PC-9 (cell line): Measurements from ENCODE around the gene PHACTR1. TPM values are rescaled to one million over a fixed set of nuclear protein-coding genes. Genes with fewer than 3 reads are reported as not detected.
A peak's percentile ranks its signal among the peaks of the same experiment; 100 is the strongest.

Source experiments
- BruUV-seq: library from RNA; stranded (reverse); fragments of 400-500 nt; replicated peaks from 2 replicates; lab custom pipeline; 2021; lab: Mats Ljungman, UMichigan
- CTCF ChIA-PET: fragments of 300-600 bp; sonication (Branson Sonifier 250); formaldehyde crosslinking; loops from one replicate; lab custom pipeline; 2022; ENCODE audit warnings: antibody characterized with exemption; lab: Charles Lee
- POLR2A ChIA-PET: fragments of 300-600 bp; sonication (Branson Sonifier 250); formaldehyde crosslinking; loops from one replicate; lab custom pipeline; 2022; ENCODE audit warnings: antibody characterized with exemption; ENCODE audit not compliant: unreplicated experiment; lab: Charles Lee
- DNase-seq, 2 experiments: peaks; one replicate each; pipeline versions ENCODE4 v3.0.0 to v3.0.0-alpha.2; 2015 to 2022; ENCODE audit warnings: mixed read lengths in 1 of 2
- H2AFZ ChIP-seq: fragments of 200-600 bp; sonication (generic); 2 replicates; pipeline ENCODE4 v1.8.1; 2017; ENCODE audit warnings: antibody characterized with exemption
- H3F3A ChIP-seq: fragments of 200-600 bp; sonication (generic); 2 replicates; pipeline ENCODE4 v1.8.1; 2017; ENCODE audit warnings: antibody characterized with exemption, mild to moderate bottlenecking, low read depth; ENCODE audit not compliant: insufficient read depth
- H3K27ac ChIP-seq: fragments of 200-600 bp; sonication (generic); 2 replicates; pipeline ENCODE4 v1.6.1; 2016; ENCODE audit warnings: mixed run types
- H3K27me3 ChIP-seq: fragments of 200-600 bp; sonication (generic); 2 replicates; pipeline ENCODE4 v1.6.1; 2016; ENCODE audit warnings: low read depth, mixed run types; ENCODE audit not compliant: insufficient read depth
- H3K36me3 ChIP-seq: fragments of 200-600 bp; sonication (generic); 2 replicates; pipeline ENCODE4 v1.6.1; 2016; ENCODE audit warnings: low read depth, mixed run types
- H3K4me1 ChIP-seq: fragments of 200-600 bp; sonication (generic); replicated peaks from 2 replicates; pipeline ENCODE4 v1.6.1; 2016; ENCODE audit warnings: mixed run types; ENCODE audit not compliant: insufficient read depth
- H3K4me2 ChIP-seq: fragments of 200-600 bp; sonication (generic); 2 replicates; pipeline ENCODE4 v1.6.1; 2017; ENCODE audit warnings: mixed run types
- H3K4me3 ChIP-seq: fragments of 200-600 bp; sonication (generic); 2 replicates; pipeline ENCODE4 v1.6.1; 2016; ENCODE audit warnings: mixed run types
- H3K79me2 ChIP-seq: fragments of 200-600 bp; sonication (generic); 2 replicates; pipeline ENCODE4 v1.6.1; 2017; ENCODE audit warnings: low read depth, mixed run types
- H3K9me2 ChIP-seq: fragments of 200-600 bp; sonication (generic); 2 replicates; pipeline ENCODE4 v1.8.1; 2017; ENCODE audit warnings: mild to moderate bottlenecking; ENCODE audit not compliant: insufficient read depth
- H3K9me3 ChIP-seq: fragments of 200-600 bp; sonication (generic); 2 replicates; pipeline ENCODE4 v1.8.1; 2016; ENCODE audit warnings: low read depth; ENCODE audit not compliant: insufficient read depth
- H4K20me1 ChIP-seq: fragments of 200-600 bp; sonication (generic); 2 replicates; pipeline ENCODE4 v1.8.1; 2017; ENCODE audit not compliant: insufficient read depth
- EZH2 ChIP-seq: fragments of 200-600 bp; sonication (generic); IDR thresholded peaks from 2 replicates; pipeline ENCODE4 v1.8.0; 2017; ENCODE audit warnings: antibody characterized with exemption, low read depth
- intact Hi-C: fragments of 100-400 bp; cut with micrococcal nuclease; formaldehyde crosslinking; loops from one replicate; pipeline ENCODE4 v1.10.0; 2022; ENCODE audit not compliant: unreplicated experiment
- total RNA-seq: library from RNA; stranded (reverse); gene quantifications from 2 replicates; pipeline ENCODE4 v1.2.3, GENCODE V29; 2021
- TF ChIP-seq, protein P1 (sequence below): fragments of 200-600 bp; sonication (generic); conservative IDR thresholded peaks from 2 replicates; pipeline ENCODE4 v1.6.1; 2017; ENCODE audit warnings: mixed run types, antibody characterized with exemption, mild to moderate bottlenecking, moderate library complexity

The PHACTR1 gene
- total RNA-seq, 1 experiment from 2014 or later, result not detected

DNA sequence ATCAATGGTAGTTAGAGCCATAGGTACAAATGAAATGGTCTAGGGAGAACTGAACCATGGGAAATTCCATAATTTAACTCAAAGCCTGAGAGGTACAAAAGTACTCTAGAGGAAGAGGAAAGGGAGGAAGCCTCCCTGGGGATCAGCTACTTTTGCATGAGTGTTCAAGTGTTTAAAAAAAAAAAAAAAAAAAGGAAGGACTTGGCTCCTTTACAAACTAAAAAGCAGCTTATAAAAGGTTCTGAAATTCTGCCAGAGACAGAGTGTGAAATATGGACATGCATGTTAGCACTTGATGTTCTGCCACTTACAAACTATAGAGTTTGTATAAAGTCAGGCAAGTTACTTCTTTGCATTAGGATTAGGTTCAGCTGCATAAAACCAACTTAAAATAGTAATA lies 321.7 kb downstream of the PHACTR1 start:
- H3F3A ChIP-seq, result no peaks in the 10 kb centered on the region
- H2AFZ ChIP-seq, result no peak overlapping the region
- ChIA-PET POLR2A (no interaction called here), CTCF (no interaction called here)
- no peaks in the 10 kb centered on the region for H4K20me1 ChIP-seq
- no peak overlapping the region for H3K27ac ChIP-seq
- no peaks in the 10 kb centered on the region for H3K9me3 ChIP-seq
- no peaks in the 10 kb centered on the region for H3K36me3 ChIP-seq
- intact Hi-C loops, result no loop called here
- no TSS peak for BruUV-seq
- no peak overlapping the region for H3K4me3 ChIP-seq
- no peak for DNase-seq
- no peaks in the 10 kb centered on the region for H3K9me2 ChIP-seq
- H3K79me2 ChIP-seq, result no peaks in the 10 kb centered on the region
- H3K4me1 ChIP-seq, result no peaks in the 10 kb centered on the region
- H3K4me2 ChIP-seq, result no peak overlapping the region
- TF ChIP-seq, protein P1, sequence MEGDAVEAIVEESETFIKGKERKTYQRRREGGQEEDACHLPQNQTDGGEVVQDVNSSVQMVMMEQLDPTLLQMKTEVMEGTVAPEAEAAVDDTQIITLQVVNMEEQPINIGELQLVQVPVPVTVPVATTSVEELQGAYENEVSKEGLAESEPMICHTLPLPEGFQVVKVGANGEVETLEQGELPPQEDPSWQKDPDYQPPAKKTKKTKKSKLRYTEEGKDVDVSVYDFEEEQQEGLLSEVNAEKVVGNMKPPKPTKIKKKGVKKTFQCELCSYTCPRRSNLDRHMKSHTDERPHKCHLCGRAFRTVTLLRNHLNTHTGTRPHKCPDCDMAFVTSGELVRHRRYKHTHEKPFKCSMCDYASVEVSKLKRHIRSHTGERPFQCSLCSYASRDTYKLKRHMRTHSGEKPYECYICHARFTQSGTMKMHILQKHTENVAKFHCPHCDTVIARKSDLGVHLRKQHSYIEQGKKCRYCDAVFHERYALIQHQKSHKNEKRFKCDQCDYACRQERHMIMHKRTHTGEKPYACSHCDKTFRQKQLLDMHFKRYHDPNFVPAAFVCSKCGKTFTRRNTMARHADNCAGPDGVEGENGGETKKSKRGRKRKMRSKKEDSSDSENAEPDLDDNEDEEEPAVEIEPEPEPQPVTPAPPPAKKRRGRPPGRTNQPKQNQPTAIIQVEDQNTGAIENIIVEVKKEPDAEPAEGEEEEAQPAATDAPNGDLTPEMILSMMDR, result no peak
- TF ChIP-seq EZH2, result no peak
- H3K27me3 ChIP-seq, result 0 out of 2 replicates have a peak, but pooled peaks cover under 1% of the 10 kb centered on the region

DNA sequence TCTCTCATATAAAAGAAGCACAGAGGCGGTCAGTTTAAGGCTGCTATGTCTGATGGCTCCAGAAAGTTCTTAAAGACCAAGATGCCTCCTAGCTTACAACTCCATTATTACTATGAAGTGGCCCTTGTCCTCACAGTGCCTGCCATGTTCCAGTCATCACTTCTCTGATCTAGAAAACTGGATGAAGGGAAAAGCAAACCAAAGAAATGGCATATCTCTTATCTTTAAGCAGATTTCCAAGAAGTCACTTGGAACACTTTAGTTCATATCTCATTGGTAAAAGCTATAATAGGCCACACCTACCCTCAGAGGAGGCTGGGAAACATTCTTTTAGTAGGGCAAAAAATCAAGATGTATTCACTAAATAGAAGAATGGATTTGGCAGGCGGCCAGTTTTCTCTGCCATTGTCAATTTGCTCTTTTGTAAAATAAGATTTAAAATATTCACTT lies 322.2 kb downstream of the PHACTR1 start:
- no peaks in the 10 kb centered on the region for H3K27me3 ChIP-seq
- no peaks in the 10 kb centered on the region for H4K20me1 ChIP-seq
- H3K9me2 ChIP-seq, result no peaks in the 10 kb centered on the region
- intact Hi-C loops, result no loop called here
- POLR2A ChIA-PET, result no interaction called here
- no peak for TF ChIP-seq EZH2
- TF ChIP-seq, protein P1, result no peak
- H3K4me1 ChIP-seq, result peaks cover 3% of the 10 kb centered on the region; the same call in 1 of the 2 replicates
- no peaks in the 10 kb centered on the region; the same call in 1 of the 2 replicates for H3F3A ChIP-seq
- no peaks in the 10 kb centered on the region for H3K9me3 ChIP-seq
- H3K4me3 ChIP-seq, result no peak overlapping the region
- CTCF ChIA-PET, result no interaction called here
- no peak overlapping the region for H3K4me2 ChIP-seq
- no TSS peak for BruUV-seq
- H3K27ac ChIP-seq, result no peak overlapping the region
- H3K36me3 ChIP-seq, result no peaks in the 10 kb centered on the region
- DNase-seq, result no peak
- H3K79me2 ChIP-seq, result no peaks in the 10 kb centered on the region
- no peak overlapping the region for H2AFZ ChIP-seq

DNA sequence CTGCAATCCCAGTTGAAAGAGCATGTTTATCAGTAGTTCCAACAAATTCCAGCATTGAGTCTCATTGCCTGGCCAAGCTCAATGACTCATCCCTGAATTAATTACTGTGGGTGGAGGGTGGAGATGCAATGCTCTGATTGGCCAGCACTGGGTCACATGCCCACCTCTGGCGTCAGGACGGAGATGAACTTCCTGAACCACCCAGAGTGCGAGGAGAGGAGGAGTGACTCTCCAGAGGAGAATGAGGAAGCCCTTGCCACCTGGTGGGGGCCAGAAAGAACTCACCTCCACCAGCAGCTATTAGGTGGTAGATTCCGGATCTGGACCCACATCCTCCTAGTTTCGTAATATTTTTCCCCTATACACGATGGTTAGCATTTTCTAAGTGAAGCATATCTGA lies 327.8 kb downstream of the PHACTR1 start:
- no peaks in the 10 kb centered on the region for H3K9me3 ChIP-seq
- H3K4me2 ChIP-seq, result peak overlapping the region; percentile 53
- peak overlapping the region; percentile 23; the same call in 1 of the 2 replicates for H3K4me3 ChIP-seq
- H3K79me2 ChIP-seq, result no peaks in the 10 kb centered on the region
- peaks cover 16% of the 10 kb centered on the region for H3K4me1 ChIP-seq
- TF ChIP-seq, protein P1, result no peak
- no peak for TF ChIP-seq EZH2
- ChIA-PET POLR2A (no interaction called here), CTCF (no interaction called here)
- DNase-seq, result peak; percentile 3 to 87
- 0 out of 2 replicates have a peak overlapping the region, but pooled peaks have one; percentile 63 for H2AFZ ChIP-seq
- peaks cover 3% of the 10 kb centered on the region; the same call in 1 of the 2 replicates for H3F3A ChIP-seq
- intact Hi-C loops, result no loop called here
- no TSS peak for BruUV-seq
- H3K9me2 ChIP-seq, result no peaks in the 10 kb centered on the region
- H3K36me3 ChIP-seq, result no peaks in the 10 kb centered on the region
- H3K27me3 ChIP-seq, result no peaks in the 10 kb centered on the region
- no peaks in the 10 kb centered on the region for H4K20me1 ChIP-seq
- H3K27ac ChIP-seq, result peak overlapping the region; percentile 49; the same call in 1 of the 2 replicates
